ENCODE results near the gene AFP. TPM values are rescaled to one million over a fixed set of nuclear protein-coding genes. Genes with fewer than 3 reads are reported as not detected.

Gene AFP
- total and polyA plus RNA-seq, 9 of the 15 experiments (the other 6 are each of a cell fraction or from before 2014, with no cell fraction given) = 0.47 to 6.2 (median 3.0) TPM

- H3K9ac ChIP-seq (ENCODE audit: insufficient read depth in 1 of 2, low read depth in 2 of 2, low read length in 2 of 2) = no peak overlapping the region
- H3K4me1 ChIP-seq (replicated peaks in 1 of 2; ENCODE audit: control insufficient read depth in 2 of 2, insufficient read depth in 2 of 2, low read length in 2 of 2) = no peaks in the 10 kb centered on the region
- ChIA-PET CTCF (ENCODE audit: low intra/inter-chr PET ratio) (no interaction called here), POLR2A (interaction anchor here (1.0 kb wide), 1 partner anchor 45 kb away, joined by 3 read pairs; no protein-coding TSS in a partner anchor)
- no TSS peak for BruUV-seq (replicated peaks)
- DNase-seq (ENCODE audit: extremely low read depth in 1 of 4, low spot score in 3 of 4) (no peak), ATAC-seq (no peak), FAIRE-seq (no peak)
- H3K4me3 ChIP-seq = no peak overlapping the region
- TF ChIP-seq RBM22 (IDR thresholded peaks at IDR 0.05; ENCODE audit: low read depth, low read length, poor library complexity, severe bottlenecking) (no peak), CBFB (CRISPR knock-in tag; IDR thresholded peaks at IDR 0.05) (no peak), ZNF764 (CRISPR knock-in tag; IDR thresholded peaks at IDR 0.05; ENCODE audit: low read depth) (no peak), HCFC1 (IDR thresholded peaks at IDR 0.05; ENCODE audit: low read depth, low read length) (no peak), ZSCAN29 (IDR thresholded peaks at IDR 0.05) (no peak), EZH2 (IDR thresholded peaks at IDR 0.05; ENCODE audit: borderline replicate concordance, low read depth, low read length) (no peak), TCF3 (CRISPR knock-in tag; IDR thresholded peaks at IDR 0.05) (no peak), XRCC4 (IDR thresholded peaks at IDR 0.05; ENCODE audit: extremely low read depth, insufficient read depth, insufficient read length) (no peak), NEUROD1 (IDR thresholded peaks at IDR 0.05; ENCODE audit: borderline replicate concordance, low read depth, low read length, partially characterized antibody) (no peak), ZNF583 (CRISPR knock-in tag; IDR thresholded peaks at IDR 0.05) (no peak), ZNF431 (CRISPR knock-in tag; IDR thresholded peaks at IDR 0.05) (no peak), TEAD2 (tag; IDR thresholded peaks at IDR 0.05) (no peak), RCOR1 (IDR thresholded peaks at IDR 0.05; ENCODE audit: borderline replicate concordance in 1 of 2, low read depth in 2 of 2, low read length in 2 of 2) (no peak), ZNF133 (CRISPR knock-in tag; IDR thresholded peaks at IDR 0.05) (no peak), POLR2B (IDR thresholded peaks at IDR 0.05; ENCODE audit: low read depth, partially characterized antibody) (no peak), JUND (IDR thresholded peaks at IDR 0.05; ENCODE audit: borderline replicate concordance, low read depth, low read length) (no peak), JUND (tag; IDR thresholded peaks at IDR 0.05; ENCODE audit: borderline replicate concordance, low read depth, low read length) (no peak)
- TF ChIP-seq, protein P1, sequence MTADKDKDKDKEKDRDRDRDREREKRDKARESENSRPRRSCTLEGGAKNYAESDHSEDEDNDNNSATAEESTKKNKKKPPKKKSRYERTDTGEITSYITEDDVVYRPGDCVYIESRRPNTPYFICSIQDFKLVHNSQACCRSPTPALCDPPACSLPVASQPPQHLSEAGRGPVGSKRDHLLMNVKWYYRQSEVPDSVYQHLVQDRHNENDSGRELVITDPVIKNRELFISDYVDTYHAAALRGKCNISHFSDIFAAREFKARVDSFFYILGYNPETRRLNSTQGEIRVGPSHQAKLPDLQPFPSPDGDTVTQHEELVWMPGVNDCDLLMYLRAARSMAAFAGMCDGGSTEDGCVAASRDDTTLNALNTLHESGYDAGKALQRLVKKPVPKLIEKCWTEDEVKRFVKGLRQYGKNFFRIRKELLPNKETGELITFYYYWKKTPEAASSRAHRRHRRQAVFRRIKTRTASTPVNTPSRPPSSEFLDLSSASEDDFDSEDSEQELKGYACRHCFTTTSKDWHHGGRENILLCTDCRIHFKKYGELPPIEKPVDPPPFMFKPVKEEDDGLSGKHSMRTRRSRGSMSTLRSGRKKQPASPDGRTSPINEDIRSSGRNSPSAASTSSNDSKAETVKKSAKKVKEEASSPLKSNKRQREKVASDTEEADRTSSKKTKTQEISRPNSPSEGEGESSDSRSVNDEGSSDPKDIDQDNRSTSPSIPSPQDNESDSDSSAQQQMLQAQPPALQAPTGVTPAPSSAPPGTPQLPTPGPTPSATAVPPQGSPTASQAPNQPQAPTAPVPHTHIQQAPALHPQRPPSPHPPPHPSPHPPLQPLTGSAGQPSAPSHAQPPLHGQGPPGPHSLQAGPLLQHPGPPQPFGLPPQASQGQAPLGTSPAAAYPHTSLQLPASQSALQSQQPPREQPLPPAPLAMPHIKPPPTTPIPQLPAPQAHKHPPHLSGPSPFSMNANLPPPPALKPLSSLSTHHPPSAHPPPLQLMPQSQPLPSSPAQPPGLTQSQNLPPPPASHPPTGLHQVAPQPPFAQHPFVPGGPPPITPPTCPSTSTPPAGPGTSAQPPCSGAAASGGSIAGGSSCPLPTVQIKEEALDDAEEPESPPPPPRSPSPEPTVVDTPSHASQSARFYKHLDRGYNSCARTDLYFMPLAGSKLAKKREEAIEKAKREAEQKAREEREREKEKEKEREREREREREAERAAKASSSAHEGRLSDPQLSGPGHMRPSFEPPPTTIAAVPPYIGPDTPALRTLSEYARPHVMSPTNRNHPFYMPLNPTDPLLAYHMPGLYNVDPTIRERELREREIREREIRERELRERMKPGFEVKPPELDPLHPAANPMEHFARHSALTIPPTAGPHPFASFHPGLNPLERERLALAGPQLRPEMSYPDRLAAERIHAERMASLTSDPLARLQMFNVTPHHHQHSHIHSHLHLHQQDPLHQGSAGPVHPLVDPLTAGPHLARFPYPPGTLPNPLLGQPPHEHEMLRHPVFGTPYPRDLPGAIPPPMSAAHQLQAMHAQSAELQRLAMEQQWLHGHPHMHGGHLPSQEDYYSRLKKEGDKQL (CRISPR knock-in tag; IDR thresholded peaks at IDR 0.05; ENCODE audit: borderline replicate concordance) = no peak
- H4K20me1 ChIP-seq (replicated peaks; ENCODE audit: control insufficient read depth, insufficient read depth, low read length) = no peaks in the 10 kb centered on the region
- H3K9me1 ChIP-seq (ENCODE audit: control insufficient read depth, insufficient read depth, low read length) = no peaks in the 10 kb centered on the region
- intact Hi-C loops (cut with micrococcal nuclease) (no loop called here), in situ Hi-C loops (cut with MboI) (no loop called here)
- no peaks in the 10 kb centered on the region for H3K36me3 ChIP-seq (ENCODE audit: control insufficient read depth, insufficient read depth, low read length)
- no peaks in the 10 kb centered on the region for H3K27me3 ChIP-seq (ENCODE audit: control insufficient read depth in 2 of 2, insufficient read depth in 2 of 2, low read length in 2 of 2)
- no peak overlapping the region for H2AFZ ChIP-seq (ENCODE audit: low read depth, low read length)
- no peaks in the 10 kb centered on the region for H3K79me2 ChIP-seq (ENCODE audit: control insufficient read depth, insufficient read depth, low read length)
- H3K9me3 ChIP-seq (replicated peaks; ENCODE audit: control insufficient read depth, insufficient read depth, low read depth, low read length) = no peaks in the 10 kb centered on the region
- H3K4me2 ChIP-seq (ENCODE audit: insufficient read depth, low read length) = no peak overlapping the region
- H3K27ac ChIP-seq (ENCODE audit: extremely low read depth, low read depth, low read length) = no peak overlapping the region
Observed at GRCh38 chr4:73387552-73387951, 48.5 kb upstream of the AFP start.
